ENCODE results near the gene TMEFF1. TPM values are rescaled to one million over a fixed set of nuclear protein-coding genes. Genes with fewer than 3 reads are reported as not detected.

TMEFF1 gene
- total RNA-seq, 1 donor from 2014 or later = not detected

DNA sequence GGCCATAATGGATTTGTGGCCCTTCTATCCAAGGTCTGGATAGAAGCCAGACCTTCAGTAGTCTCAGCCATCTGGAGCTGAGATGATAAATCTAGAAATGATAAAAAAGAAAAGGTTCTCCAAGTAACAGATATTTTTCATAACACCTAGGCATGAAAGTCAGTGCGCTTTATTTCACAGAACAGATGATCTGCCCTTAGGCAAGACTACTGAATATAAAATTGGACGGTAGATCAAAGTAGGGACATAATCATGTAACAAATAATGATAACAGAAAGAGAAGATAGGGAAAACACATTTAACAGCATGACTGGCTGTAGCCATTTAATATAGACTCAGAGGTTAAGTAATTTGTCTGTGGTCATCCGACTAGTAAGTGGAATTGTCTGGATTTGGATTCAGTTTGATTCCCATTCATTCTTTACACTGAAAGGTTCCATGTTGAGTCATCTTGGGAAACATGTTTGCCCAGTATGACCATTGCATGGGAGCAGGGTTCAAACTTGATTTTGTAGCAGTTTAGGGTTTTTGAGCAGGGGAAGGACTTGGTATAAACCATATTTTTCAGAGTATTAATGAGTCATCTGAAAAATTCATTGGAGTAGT is 100.8 kb downstream of the TMEFF1 start:
- intact Hi-C loops (cut with micrococcal nuclease) = no loop called here

DNA sequence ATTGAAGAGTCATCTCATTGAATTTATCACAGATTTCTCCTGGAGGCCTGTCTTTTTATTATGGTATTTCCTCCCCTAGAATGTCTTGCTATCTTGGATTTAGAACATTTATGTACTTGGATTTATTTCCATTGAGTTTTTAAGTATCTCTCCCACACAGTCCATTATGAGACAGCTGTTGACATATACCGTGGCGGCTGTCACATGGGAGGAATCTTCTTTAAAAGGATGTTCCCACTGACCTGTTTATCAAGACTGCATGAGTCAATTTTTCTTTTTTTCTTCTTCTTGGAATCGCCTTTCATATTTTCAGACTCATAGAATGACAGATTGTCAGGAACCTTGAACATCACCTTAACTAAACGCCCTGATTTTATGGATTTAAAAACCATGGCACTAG is 102.1 kb downstream of the TMEFF1 start:
- intact Hi-C loops (cut with micrococcal nuclease) = no loop called here

DNA sequence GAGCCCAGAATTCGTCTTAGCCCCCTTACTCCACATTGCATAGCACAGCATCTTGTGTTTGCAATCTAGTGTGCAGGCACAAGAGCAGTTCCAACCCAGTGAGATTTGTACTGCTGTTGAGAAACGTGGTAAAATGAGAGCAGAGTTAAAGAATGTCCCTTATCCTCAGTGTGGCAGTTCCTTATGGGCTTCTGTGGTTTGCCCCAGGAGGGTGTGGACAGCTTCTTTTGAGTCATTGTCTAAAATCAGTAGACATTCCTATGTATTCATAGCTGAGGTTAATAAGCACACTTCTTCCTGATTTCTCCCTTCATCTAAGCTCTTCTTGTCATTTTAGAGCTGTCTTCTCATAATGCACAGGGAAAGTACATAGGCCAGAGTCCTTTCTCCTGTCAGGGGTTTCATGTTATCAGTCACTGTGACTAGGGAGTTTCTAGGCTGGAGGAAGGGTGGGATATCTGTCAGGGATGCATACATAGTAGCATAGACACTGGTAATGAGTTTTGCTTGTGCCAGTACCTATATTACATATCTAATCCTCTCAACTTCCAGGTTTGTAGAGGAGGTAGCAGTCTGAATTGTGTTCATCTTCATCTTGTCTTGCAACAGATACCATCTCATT is 102.9 kb downstream of the TMEFF1 start:
- intact Hi-C loops (cut with micrococcal nuclease) = no loop called here

DNA sequence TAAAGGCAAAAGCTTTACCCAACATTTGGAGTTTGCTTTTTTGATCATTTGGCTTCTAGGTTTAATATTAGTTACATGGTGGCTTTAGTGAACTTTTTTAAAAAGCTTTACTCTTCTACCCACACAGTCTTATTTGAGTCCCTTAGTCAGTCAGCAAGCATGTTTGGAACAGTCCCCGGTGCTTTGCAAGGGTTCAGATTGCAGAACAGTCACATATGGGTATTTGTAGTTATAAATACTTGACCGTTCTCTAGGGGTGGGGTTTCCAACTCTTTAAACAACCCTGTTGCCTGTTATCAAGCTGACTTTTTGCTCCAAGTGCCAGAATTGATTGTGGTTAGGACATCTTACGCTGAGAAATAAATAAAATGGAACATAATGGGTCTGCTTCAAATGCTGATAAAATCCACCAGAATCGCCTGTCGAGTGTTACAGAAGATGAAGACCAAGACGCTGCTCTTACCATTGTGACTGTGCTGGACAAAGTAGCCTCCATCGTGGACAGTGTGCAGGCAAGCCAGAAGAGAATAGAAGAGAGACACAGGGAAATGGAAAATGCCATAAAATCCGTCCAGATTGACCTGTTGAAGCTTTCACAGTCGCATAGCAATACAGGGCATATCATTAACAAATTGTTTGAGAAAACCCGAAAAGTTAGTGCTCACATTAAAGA is 105.0 kb downstream of the TMEFF1 start, which contains the start of gene CAVIN4:
TSS of gene CAVIN4 (plus strand) at position 304 of the 673 bp plus-strand sequence. CDS start at position 369, 65 bp downstream.
- intact Hi-C loops (cut with micrococcal nuclease) = no loop called here

DNA sequence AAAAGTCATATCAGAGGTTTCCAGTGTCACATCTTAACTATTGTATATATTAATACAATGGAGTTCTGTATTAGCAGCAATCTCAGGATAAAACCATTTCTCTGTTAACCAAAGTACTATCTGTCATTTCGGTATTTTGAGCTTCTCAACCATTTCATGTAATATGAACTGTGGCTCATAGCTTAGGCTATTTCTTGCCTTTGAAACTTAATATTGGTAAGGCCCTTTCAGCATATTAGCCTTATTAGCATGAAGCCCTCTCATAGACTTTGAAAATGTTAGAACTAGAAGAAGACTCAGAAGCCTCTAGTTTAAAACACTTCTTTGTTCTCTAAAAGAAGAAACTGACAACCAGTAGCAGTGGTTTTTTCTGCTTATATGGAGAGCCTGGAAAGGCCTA is 105.7 kb downstream of the TMEFF1 start:
- intact Hi-C loops (cut with micrococcal nuclease) = no loop called here

DNA sequence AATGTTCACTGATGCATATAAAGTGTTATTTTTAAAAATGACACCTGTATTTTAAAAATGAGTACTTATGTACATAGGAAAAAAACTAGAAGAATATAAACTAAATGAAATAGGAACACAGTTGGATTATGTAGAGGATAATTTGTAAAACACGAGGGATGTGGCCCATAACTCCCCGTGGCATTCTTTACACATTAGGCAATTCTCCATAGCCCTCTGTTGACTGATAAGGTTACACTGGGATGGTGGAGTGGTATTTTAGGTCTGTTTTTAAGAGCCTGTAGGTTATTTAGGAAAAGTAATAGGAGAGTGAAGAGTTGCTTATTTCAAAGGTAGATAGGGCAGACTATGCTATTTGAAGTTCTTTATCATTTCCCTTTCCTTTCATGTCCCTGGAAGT is 106.7 kb downstream of the TMEFF1 start:
- intact Hi-C loops (cut with micrococcal nuclease) = no loop called here

DNA sequence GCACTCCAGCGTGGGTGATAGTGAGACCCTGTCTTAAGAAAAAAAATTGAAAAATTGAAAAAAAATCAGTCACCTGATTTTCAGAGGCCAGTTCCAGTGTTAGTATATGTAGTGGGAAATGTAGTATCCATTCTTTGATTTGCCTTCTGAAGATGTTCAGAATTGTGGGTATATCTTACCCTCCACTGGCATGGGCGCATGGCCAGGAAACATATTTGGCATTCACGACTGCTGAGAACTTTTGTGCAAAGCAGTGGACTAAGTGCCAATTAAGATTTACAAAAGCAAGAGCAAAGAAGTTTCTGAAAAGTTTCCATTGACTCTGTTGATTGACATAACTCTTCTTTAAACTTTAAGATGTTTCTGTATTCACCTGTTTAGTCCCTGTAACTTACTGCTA is 107.3 kb downstream of the TMEFF1 start:
- intact Hi-C loops (cut with micrococcal nuclease) = no loop called here

DNA sequence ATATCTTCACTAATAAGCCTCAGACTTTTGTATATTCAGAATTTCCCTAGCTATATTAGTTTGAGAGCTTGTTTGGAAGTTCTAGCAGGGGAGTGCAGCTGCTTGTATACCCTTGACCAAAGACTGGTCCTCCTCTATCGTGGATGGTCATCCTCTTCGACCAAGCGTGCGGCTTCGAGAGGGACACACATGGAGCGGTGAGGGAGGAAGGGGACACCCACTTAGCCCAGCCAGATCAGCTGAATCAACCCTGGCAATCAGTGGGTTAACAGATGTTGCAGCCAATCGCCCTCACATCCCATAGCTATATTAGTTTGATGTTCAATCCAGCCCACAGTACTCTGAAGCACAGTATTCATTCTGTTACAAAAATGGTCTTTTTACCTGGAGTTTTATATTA is 108.1 kb downstream of the TMEFF1 start:
- intact Hi-C loops (cut with micrococcal nuclease) = no loop called here

DNA sequence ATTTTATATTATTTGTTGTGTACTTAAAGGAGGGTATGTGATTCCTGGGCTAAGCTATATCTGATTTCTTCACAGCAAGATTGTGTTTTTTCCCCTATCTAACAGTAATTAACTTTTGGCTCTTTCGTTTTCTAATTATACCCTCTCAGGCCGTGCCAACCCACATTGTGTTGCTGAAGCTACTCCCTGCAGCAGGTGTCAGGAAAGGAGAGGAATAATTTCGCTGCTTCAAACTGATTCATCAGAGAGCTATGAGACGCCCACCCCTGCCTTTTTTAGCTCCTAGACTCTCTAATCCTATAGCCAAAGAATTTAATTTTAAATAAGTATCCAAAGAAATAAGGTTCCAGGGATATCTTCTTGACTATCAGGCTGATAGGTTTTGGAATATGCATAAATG is 108.7 kb downstream of the TMEFF1 start:
- intact Hi-C loops (cut with micrococcal nuclease) = no loop called here

DNA sequence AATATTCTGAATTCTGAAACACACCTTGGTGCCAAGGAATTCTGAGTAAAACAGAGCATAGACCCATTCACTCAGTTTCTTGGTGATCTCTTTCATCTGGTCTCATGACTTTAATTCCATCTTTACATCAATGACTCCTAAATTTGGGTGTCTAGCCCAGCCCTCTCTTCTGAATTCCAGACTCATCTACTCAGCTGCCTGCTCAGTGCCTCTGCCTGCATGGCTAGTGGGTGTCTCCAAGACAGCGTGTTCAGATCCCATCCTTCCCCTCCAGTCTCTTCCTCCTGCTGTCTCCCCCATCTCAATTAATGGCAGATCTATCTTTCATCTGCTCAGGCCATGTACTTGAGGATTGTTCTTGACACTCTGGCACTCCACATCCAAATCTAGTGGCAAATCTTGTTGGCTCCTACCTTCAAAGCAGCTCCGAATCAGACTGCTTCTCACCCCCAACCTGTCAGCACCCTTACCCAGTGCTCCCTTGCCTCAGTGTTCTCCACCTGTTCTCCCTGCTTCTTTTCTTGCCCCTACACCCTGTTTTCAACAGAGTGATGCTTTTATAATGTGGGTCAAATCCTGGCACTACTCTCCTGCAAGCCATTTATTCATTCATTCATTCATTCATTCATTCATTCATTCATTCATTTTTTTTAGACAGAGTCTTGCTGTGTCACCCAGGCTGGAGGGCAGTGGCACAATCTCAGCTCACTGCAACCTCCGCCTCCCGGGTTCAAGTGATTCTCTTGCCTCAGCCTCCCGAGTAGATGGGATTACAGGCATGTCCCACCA is 110.3 kb downstream of the TMEFF1 start:
- intact Hi-C loops (cut with micrococcal nuclease) = no loop called here

DNA sequence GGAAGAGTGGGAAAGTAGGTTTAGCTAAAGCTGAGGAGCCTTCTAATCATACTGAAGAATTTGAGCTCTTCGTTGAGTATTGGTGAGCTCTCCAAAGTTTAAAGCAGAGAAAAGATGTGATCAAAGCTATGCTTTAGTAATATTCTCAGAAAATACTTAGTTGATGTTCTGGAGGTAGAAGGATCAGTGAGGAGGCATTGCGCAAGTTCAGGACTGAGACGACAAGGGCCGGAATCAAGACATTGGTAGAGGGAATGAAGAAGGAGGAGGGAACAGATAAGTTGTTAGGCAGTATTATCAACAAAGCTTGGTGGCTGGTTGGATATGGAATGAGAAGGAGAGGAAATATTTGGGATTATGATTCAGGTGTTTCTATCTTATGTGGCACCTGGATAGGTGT is 112.0 kb downstream of the TMEFF1 start:
- intact Hi-C loops (cut with micrococcal nuclease) = no loop called here

DNA sequence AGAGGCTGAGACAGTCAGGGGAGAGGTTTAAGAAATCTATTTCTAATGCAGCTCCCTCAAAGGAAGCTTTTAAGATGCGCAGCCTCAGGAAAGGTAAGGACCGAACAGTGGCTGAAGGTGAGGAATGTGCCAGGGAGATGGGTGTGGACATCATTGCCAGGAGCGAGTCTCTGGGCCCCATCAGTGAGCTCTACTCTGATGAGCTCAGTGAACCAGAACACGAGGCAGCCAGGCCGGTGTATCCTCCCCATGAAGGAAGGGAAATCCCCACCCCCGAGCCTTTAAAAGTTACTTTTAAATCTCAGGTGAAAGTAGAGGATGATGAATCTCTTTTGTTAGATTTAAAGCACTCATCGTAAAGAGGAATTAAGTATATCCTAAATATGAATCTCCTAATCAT is 113.1 kb downstream of the TMEFF1 start:
- intact Hi-C loops (cut with micrococcal nuclease) = no loop called here

DNA sequence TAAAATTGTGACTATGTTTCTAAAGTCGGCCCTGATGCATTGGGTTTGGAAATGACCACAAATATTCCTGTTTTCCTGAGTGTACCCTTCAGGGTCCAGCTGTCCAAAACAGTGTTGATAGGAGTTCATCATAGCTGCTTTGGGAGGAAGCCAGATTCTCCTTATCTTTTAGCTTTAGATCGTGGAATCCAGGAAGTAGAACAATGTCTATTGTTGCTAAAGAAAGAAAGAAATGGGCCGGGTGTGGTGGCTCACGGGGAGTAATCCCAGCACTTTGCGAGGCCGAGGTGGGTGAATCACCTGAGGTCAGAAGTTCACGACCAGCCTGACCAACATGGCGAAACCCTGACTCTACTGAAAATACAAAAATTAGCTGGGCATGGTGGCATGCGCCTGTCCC is 114.4 kb downstream of the TMEFF1 start:
- intact Hi-C loops (cut with micrococcal nuclease) = no loop called here

DNA sequence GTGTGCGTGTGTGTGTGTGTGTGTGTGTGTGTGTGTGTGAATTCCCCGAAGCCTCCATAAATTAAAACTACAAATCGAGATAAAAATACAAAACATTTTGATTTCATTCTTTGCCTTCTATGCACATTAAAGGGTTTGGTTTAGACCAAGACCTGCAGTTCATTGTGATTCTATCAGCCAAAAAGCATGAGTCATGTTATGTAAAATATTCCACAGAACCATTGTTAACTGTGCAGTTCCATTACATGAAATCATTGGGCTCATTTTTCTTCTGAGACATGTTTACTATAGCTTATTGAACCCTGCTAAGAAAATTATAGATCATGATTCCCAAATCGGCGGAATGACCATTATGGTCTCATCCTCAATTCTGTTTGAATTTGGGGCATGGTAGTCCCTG is 116.6 kb downstream of the TMEFF1 start:
- intact Hi-C loops (cut with micrococcal nuclease) = no loop called here

DNA sequence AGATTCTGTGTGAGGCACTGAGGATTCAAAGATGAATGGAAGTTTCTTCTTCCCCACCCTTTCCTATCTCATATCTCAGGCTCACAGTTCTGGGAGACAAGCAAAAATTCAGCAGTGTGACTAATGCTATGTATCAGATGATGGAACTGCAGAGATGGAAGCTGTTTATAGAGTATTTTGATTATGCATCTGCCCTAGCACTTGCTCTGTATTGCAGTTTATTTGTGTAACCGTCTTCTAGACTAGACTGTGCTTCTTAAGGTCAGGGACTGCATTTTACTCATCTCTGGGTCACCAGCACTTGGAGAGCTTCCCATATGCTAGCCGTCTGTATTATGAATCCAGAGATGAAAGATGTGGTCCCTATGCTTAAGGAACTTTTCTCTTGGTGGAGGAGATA is 117.5 kb downstream of the TMEFF1 start:
- intact Hi-C loops (cut with micrococcal nuclease) = no loop called here

DNA sequence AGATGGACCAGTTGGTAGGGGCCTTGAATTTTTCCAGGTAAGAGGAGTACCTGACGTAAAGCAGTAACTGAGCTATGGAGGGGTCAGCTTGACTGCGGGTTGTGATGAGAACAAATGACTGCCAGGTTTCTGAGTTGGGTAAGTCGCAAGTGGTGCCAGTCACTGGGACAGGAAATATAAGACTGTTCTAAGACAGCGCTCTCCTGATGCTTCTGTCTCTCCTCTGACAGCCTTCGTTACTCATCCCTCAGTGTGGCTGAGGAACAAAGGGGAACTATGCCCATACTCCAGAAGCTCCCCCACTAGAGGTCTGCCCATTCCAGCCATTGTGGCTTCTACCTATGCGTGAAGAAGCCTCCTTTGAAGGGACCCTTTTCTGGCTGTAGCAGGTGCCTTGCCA is 118.2 kb downstream of the TMEFF1 start:
- intact Hi-C loops (cut with micrococcal nuclease) = no loop called here

DNA sequence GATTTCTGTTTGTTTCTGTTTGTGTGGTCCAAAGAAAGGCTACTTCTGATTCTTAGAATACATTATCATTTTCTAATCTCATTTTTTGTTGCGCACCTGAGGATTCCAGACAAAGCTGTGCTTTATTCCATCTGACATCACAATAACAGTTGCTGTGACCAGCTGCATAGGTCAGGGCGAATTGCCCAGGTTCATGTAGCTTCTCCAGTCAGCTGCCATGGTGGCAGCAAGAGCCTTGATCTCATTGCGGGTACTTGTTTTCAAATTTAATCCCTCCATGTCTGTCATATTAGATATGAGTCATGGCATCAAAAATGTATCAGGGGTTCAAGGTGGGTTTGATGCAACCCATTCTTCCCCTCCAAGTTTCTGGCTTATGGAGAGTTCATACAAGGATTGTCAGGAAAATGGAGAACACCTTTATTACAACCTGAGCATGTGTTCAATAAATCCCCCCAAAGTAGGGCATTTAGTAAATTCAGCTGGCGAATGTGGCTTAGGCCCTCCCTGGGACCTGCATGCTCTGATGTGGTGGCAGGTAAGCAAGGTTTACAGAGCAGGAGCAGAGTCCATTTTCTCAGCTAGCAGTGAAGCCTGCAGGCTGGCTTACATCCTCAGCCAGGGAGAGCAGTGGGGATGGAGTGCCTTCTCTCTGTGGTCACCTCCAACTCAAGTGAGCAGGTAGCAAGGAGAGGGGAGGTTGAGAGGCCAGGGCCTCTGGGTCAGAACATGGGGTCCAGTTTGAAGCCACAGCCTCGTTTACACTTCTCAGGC is 118.9 kb downstream of the TMEFF1 start:
- intact Hi-C loops (cut with micrococcal nuclease) = no loop called here

DNA sequence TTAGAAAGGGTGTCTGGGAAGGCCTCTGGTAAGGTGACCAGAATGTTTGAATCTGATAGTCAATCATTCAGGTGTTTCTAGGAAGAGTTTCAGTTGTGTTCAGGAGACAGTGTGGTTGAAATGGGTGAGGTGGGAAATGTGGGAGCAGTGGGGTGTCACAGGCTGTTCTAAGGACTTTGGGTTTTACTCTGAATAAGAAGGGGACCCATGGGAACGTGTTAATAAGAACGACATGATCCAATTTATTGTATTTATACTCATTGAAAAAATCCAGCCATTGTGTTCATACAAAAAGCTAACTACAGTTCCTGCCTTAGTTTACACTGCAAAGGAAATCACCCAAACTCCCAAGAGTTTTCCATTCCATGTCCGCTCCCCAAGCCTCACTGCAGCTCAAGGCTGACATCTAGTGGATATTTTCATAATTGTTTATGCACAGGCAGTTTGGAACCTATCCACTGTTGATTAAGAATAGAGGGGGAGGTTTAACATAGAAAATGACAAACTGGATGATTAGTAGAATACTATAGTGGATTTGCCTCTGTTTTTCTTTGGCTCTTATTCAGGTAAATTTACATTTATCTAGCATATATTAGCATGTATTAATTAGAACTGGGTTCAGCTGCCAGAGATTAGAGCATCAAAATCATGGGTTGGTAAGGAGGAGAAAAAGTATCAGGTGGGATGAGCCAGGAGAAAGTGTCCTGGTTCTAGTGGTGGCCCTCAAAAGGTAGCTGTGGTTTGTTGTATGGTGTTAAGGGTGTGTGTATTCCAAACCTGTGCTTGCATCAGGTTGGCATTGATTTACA is 122.6 kb downstream of the TMEFF1 start:
- intact Hi-C loops (cut with micrococcal nuclease) = loop anchor here (1.0 to 5.0 kb wide), 11 partner anchors 90 to 1429 kb away; partner anchors contain the start of genes ERP44, INVS, MRPL50 and MSANTD3

DNA sequence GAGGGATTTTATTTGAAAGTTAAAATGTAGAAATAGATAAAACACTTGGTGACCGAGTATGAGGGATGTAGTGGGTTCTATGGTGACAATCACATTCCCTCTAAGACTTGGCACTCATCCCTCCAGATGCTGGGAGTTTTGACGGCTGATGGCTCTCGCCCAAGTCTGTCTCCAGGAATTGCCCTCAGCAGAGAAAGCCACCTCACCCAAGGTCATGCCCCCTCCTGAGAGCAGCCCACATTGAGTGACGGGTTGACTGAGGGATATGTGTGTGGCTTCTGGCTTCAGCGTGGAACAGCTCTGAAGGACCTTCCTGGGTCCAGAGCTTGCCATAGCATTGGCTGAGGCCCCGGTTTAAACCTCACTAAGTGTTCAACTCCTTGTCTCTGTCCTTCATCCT is 124.3 kb downstream of the TMEFF1 start:
- intact Hi-C loops (cut with micrococcal nuclease) = loop anchor here (5.0 kb wide), 6 partner anchors 170 to 1415 kb away; partner anchors contain the start of genes ERP44, INVS, MRPL50 and MSANTD3

DNA sequence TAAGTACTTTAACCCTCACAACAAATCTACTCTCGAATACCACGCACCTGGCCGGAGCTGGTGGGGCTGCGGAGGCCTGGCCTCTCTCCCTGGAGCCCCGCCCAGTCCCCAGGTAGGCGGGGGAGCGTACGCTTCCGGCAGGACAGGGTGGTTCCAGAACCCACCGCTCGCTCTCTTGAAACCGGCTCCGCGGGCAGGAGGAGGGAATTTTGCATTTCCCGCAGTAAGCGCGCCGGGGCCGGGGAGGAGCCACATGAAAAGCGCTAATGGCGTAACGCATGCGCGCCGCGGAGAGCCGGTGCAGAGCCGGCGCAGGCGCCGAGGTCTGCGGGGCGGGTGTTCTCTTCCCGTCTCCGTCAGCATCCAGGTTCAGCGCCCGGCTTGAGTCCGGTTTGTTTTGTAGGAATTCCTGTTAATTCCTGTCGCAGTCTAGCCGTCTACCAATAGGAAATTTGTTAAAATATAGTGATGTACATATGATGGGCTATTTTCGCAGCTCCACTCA is 125.7 kb downstream of the TMEFF1 start:
- intact Hi-C loops (cut with micrococcal nuclease) = loop anchor here (2.0 to 5.0 kb wide), 8 partner anchors 171 to 1416 kb away; partner anchors contain the start of genes ERP44, INVS, MRPL50 and MSANTD3

Measured in T-helper 1 cell treated with Interleukin-12 subunit alpha and Interleukin-12 subunit beta and Interleukin-4 antibody, amounts not matched to agents 30 ng/mL and 1 ng/mL, for 36 hours (primary cell).